HepG2 (cell line): ENCODE results near the gene SNX9. TPM values are rescaled to one million over a fixed set of nuclear protein-coding genes. Genes with fewer than 3 reads are reported as not detected.

Experiments
- ARHGAP35 ChIP-seq: sonication (generic); formaldehyde crosslinking; IDR thresholded peaks from 2 replicates; pipeline ENCODE4 v1.9.0; 2022; ENCODE audit warnings: mild to moderate bottlenecking, inconsistent platforms, moderate library complexity, missing genetic modification reagents, borderline replicate concordance
- FOSL2 ChIP-seq: sonication (generic); formaldehyde crosslinking; IDR thresholded peaks from 2 replicates; pipeline ENCODE4 v1.4.0; 2020; ENCODE audit warnings: missing genetic modification reagents
- HHEX ChIP-seq: IDR thresholded peaks from 2 replicates; pipeline ENCODE4 v1.6.1; 2016; ENCODE audit warnings: control low read depth
- LCORL ChIP-seq, 2 experiments: fragments of 450-650 bp in 1 of 2; sonication (generic) in 1 of 2; formaldehyde crosslinking in 1 of 2; IDR thresholded peaks; 2 replicates each; pipeline versions ENCODE4 v1.5.0 to v1.6.1; 2017 to 2020; ENCODE audit warnings: antibody characterized with exemption in 1 of 2, missing genetic modification reagents in 1 of 2
- NCOA1 ChIP-seq: sonication (generic); formaldehyde crosslinking; IDR thresholded peaks from 2 replicates; pipeline ENCODE4 v1.9.0; 2021; ENCODE audit warnings: missing genetic modification reagents
- THYN1 ChIP-seq: sonication (generic); formaldehyde crosslinking; IDR thresholded peaks from 2 replicates; pipeline ENCODE4 v1.8.1; 2023; ENCODE audit warnings: low read depth, mild to moderate bottlenecking, moderate library complexity, missing genetic modification reagents, borderline replicate concordance
- ZBTB1 ChIP-seq: sonication (generic); formaldehyde crosslinking; IDR thresholded peaks from 2 replicates; pipeline ENCODE4 v1.4.0; 2020; ENCODE audit warnings: missing genetic modification reagents, borderline replicate concordance
- ZNF296 ChIP-seq: sonication (generic); formaldehyde crosslinking; conservative IDR thresholded peaks from 2 replicates; pipeline ENCODE4 v1.5.0; 2020; ENCODE audit warnings: mild to moderate bottlenecking, missing genetic modification reagents
- ZNF354B ChIP-seq: sonication (generic); formaldehyde crosslinking; IDR thresholded peaks from 2 replicates; pipeline ENCODE4 v1.8.0; 2022; ENCODE audit warnings: mild to moderate bottlenecking, missing genetic modification reagents
- ZNF589 ChIP-seq: sonication (generic); formaldehyde crosslinking; conservative IDR thresholded peaks from 2 replicates; pipeline ENCODE4 v1.8.0; 2022; ENCODE audit warnings: mild to moderate bottlenecking, moderate library complexity, missing genetic modification reagents
- polyA plus RNA-seq, 8 experiments: library from polyadenylated mRNA; depleted of rRNA in 3 of 8; stranded (reverse) in 7 of 8; unstranded in 1 of 8; fragments of >200 nt; fragmentation: Illumina TruSeq in 4 of 8; extraction: Trizol in 4 of 8; gene quantifications; 2 replicates each; pipeline versions ENCODE4 v1.2.1 to v1.2.3, GENCODE V29; 2011 to 2016; ENCODE audit warnings: low read depth in 4 of 8, missing spikeins in 1 of 8, mixed read lengths in 1 of 8; ENCODE audit not compliant: insufficient read depth in 1 of 8
- total RNA-seq, 5 experiments: library from RNA; depleted of rRNA; stranded (reverse); fragments of >200 nt; fragmentation: Illumina TruSeq; extraction: Trizol; gene quantifications; 2 replicates each; pipeline ENCODE4 v1.2.3, GENCODE V29; 2016; ENCODE audit warnings: low read depth in 1 of 5
- TF ChIP-seq, protein P1 (sequence below): IDR thresholded peaks from 2 replicates; pipeline ENCODE4 v1.6.1; 2012; ENCODE audit warnings: low read length, improper control_type of control experiment
- TF ChIP-seq, protein P2 (sequence below): sonication (generic); formaldehyde crosslinking; IDR thresholded peaks from 2 replicates; pipeline ENCODE4 v1.5.1; 2020; ENCODE audit warnings: missing genetic modification reagents, mild to moderate bottlenecking, borderline replicate concordance
- TF ChIP-seq, protein P3 (sequence below): sonication (generic); formaldehyde crosslinking; IDR thresholded peaks from 2 replicates; pipeline ENCODE4 v1.4.0; 2020; ENCODE audit warnings: missing genetic modification reagents
- TF ChIP-seq, protein P4 (sequence below): sonication (generic); formaldehyde crosslinking; IDR thresholded peaks from 2 replicates; pipeline ENCODE4 v1.4.0; 2020; ENCODE audit warnings: missing genetic modification reagents
- TF ChIP-seq, protein P5 (sequence below): IDR thresholded peaks from 2 replicates; pipeline ENCODE4 v1.6.1; 2018; ENCODE audit warnings: missing genetic modification reagents, mild to moderate bottlenecking, missing compliant biosample characterization

SNX9 gene
- total and polyA plus RNA-seq, 2 of the 13 experiments (the other 11 are each of a cell fraction or from before 2014, with no cell fraction given), result 21.9 to 36.0 TPM

DNA sequence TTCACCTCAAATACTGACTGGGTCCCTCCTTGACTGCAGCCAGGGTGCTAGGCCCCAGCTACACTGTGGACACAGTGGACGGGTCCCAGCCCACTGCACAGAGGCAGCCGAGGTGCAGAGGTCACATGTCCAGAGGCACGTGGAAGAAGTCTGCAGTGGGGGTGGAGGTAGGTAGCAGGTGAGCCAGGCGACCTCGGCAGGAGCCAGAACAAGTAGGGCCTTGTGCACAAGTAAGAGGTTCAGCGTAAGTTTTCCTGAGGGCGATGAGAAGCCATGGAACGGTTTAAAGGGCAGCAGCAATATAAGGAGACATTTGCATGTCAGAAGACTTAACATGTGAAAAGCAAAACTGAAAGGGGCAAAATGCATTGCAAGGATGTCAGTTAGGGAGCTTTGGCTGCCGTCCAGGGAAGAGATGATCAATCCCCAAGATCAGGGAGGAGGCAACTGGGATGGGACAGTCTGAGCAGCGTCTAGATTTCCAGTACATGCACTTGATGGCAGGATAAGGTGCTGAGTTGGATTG lies 49.7 kb upstream of the SNX9 start (continued):
- TF ChIP-seq, protein P1, sequence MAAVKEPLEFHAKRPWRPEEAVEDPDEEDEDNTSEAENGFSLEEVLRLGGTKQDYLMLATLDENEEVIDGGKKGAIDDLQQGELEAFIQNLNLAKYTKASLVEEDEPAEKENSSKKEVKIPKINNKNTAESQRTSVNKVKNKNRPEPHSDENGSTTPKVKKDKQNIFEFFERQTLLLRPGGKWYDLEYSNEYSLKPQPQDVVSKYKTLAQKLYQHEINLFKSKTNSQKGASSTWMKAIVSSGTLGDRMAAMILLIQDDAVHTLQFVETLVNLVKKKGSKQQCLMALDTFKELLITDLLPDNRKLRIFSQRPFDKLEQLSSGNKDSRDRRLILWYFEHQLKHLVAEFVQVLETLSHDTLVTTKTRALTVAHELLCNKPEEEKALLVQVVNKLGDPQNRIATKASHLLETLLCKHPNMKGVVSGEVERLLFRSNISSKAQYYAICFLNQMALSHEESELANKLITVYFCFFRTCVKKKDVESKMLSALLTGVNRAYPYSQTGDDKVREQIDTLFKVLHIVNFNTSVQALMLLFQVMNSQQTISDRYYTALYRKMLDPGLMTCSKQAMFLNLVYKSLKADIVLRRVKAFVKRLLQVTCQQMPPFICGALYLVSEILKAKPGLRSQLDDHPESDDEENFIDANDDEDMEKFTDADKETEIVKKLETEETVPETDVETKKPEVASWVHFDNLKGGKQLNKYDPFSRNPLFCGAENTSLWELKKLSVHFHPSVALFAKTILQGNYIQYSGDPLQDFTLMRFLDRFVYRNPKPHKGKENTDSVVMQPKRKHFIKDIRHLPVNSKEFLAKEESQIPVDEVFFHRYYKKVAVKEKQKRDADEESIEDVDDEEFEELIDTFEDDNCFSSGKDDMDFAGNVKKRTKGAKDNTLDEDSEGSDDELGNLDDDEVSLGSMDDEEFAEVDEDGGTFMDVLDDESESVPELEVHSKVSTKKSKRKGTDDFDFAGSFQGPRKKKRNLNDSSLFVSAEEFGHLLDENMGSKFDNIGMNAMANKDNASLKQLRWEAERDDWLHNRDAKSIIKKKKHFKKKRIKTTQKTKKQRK, result no peak
- TF ChIP-seq LCORL (IDR thresholded peaks at IDR 0.05), result no peak
- TF ChIP-seq LCORL (CRISPR knock-in tag; IDR thresholded peaks at IDR 0.05), result no peak
- TF ChIP-seq, protein P2, sequence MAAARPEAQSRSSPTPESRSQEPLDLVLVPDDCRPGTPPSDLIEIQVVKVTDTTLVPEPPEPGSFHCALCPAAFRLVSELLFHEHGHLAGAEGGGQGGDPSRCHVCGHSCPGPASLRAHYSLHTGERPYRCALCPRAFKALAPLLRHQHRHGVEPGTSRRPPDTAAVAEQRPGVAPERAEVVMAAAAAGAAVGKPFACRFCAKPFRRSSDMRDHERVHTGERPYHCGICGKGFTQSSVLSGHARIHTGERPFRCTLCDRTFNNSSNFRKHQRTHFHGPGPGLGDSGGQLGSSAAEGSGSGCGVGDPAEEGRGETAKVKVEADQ, result no peak
- peak; percentile 36; the same call in 1 of the 2 replicates for TF ChIP-seq FOSL2
- no peak for TF ChIP-seq ZBTB1 (CRISPR knock-in tag)
- 0 out of 2 replicates have a peak, but pooled peaks have one; percentile 25 for TF ChIP-seq ARHGAP35 (CRISPR knock-in tag)
- TF ChIP-seq, protein P3, sequence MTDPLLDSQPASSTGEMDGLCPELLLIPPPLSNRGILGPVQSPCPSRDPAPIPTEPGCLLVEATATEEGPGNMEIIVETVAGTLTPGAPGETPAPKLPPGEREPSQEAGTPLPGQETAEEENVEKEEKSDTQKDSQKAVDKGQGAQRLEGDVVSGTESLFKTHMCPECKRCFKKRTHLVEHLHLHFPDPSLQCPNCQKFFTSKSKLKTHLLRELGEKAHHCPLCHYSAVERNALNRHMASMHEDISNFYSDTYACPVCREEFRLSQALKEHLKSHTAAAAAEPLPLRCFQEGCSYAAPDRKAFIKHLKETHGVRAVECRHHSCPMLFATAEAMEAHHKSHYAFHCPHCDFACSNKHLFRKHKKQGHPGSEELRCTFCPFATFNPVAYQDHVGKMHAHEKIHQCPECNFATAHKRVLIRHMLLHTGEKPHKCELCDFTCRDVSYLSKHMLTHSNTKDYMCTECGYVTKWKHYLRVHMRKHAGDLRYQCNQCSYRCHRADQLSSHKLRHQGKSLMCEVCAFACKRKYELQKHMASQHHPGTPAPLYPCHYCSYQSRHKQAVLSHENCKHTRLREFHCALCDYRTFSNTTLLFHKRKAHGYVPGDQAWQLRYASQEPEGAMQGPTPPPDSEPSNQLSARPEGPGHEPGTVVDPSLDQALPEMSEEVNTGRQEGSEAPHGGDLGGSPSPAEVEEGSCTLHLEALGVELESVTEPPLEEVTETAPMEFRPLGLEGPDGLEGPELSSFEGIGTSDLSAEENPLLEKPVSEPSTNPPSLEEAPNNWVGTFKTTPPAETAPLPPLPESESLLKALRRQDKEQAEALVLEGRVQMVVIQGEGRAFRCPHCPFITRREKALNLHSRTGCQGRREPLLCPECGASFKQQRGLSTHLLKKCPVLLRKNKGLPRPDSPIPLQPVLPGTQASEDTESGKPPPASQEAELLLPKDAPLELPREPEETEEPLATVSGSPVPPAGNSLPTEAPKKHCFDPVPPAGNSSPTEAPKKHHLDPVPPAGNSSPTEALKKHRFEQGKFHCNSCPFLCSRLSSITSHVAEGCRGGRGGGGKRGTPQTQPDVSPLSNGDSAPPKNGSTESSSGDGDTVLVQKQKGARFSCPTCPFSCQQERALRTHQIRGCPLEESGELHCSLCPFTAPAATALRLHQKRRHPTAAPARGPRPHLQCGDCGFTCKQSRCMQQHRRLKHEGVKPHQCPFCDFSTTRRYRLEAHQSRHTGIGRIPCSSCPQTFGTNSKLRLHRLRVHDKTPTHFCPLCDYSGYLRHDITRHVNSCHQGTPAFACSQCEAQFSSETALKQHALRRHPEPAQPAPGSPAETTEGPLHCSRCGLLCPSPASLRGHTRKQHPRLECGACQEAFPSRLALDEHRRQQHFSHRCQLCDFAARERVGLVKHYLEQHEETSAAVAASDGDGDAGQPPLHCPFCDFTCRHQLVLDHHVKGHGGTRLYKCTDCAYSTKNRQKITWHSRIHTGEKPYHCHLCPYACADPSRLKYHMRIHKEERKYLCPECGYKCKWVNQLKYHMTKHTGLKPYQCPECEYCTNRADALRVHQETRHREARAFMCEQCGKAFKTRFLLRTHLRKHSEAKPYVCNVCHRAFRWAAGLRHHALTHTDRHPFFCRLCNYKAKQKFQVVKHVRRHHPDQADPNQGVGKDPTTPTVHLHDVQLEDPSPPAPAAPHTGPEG (CRISPR knock-in tag), result no peak
- TF ChIP-seq ZNF296 (CRISPR knock-in tag), result no peak
- no peak for TF ChIP-seq ZNF354B (CRISPR knock-in tag)
- no peak for TF ChIP-seq NCOA1 (CRISPR knock-in tag)
- TF ChIP-seq, protein P4, sequence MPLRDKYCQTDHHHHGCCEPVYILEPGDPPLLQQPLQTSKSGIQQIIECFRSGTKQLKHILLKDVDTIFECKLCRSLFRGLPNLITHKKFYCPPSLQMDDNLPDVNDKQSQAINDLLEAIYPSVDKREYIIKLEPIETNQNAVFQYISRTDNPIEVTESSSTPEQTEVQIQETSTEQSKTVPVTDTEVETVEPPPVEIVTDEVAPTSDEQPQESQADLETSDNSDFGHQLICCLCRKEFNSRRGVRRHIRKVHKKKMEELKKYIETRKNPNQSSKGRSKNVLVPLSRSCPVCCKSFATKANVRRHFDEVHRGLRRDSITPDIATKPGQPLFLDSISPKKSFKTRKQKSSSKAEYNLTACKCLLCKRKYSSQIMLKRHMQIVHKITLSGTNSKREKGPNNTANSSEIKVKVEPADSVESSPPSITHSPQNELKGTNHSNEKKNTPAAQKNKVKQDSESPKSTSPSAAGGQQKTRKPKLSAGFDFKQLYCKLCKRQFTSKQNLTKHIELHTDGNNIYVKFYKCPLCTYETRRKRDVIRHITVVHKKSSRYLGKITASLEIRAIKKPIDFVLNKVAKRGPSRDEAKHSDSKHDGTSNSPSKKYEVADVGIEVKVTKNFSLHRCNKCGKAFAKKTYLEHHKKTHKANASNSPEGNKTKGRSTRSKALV (CRISPR knock-in tag), result no peak
- TF ChIP-seq HHEX (CRISPR knock-in tag), result no peak
- no peak for TF ChIP-seq THYN1 (CRISPR knock-in tag)
- TF ChIP-seq ZNF589, result no peak
- TF ChIP-seq, protein P5, sequence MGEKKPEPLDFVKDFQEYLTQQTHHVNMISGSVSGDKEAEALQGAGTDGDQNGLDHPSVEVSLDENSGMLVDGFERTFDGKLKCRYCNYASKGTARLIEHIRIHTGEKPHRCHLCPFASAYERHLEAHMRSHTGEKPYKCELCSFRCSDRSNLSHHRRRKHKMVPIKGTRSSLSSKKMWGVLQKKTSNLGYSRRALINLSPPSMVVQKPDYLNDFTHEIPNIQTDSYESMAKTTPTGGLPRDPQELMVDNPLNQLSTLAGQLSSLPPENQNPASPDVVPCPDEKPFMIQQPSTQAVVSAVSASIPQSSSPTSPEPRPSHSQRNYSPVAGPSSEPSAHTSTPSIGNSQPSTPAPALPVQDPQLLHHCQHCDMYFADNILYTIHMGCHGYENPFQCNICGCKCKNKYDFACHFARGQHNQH (CRISPR knock-in tag), result 0 out of 2 replicates have a peak, but pooled peaks have one; percentile 52
